SK-N-SH treated with all-trans-retinoic acid at 6 μM for 48 hours (cell line): ENCODE results near the gene ZNF431.

ENCODE experiments used
- CREB5 ChIP-seq: fragments of 250-450 bp; sonication (Bioruptor Pico); IDR thresholded peaks from 2 replicates; pipeline ENCODE4 v1.5.1; 2020; ENCODE audit warnings: low read depth, mild to moderate bottlenecking, moderate library complexity
- POU6F1 ChIP-seq: fragments of 250-450 bp; sonication (Bioruptor Pico); IDR thresholded peaks from 2 replicates; pipeline ENCODE4 v1.8.0; 2021; ENCODE audit warnings: low read depth, mild to moderate bottlenecking, moderate library complexity, borderline replicate concordance
- PPARA ChIP-seq: fragments of 250-450 bp; sonication (Bioruptor Pico); IDR thresholded peaks from 2 replicates; pipeline ENCODE4 v1.5.0; 2020; ENCODE audit warnings: mild to moderate bottlenecking, borderline replicate concordance
- RARB ChIP-seq: fragments of 250-450 bp; sonication (Bioruptor Pico); IDR thresholded peaks from 2 replicates; pipeline ENCODE4 v1.8.0; 2021; ENCODE audit warnings: mild to moderate bottlenecking, moderate library complexity
- TCF4 ChIP-seq: fragments of 250-450 bp; sonication (Bioruptor Pico); IDR thresholded peaks from 2 replicates; pipeline ENCODE4 v1.8.0; 2021; ENCODE audit warnings: mild to moderate bottlenecking, moderate library complexity, borderline replicate concordance
- TSHZ2 ChIP-seq: fragments of 250-450 bp; sonication (Bioruptor Pico); IDR thresholded peaks from 2 replicates; pipeline ENCODE4 v1.5.0; 2020; ENCODE audit warnings: mild to moderate bottlenecking, moderate library complexity
- ZFP30 ChIP-seq: fragments of 450-650 bp; formaldehyde crosslinking; IDR thresholded peaks from 2 replicates; pipeline ENCODE4 v1.5.0; 2022; ENCODE audit warnings: mild to moderate bottlenecking, moderate library complexity
- ZNF565 ChIP-seq: fragments of 450-650 bp; formaldehyde crosslinking; conservative IDR thresholded peaks from 2 replicates; pipeline ENCODE4 v1.5.0; 2020; ENCODE audit warnings: low read depth, mild to moderate bottlenecking, moderate library complexity
- ZNF70 ChIP-seq: fragments of 450-650 bp; formaldehyde crosslinking; IDR thresholded peaks from 2 replicates; pipeline ENCODE4 v1.5.0; 2020; ENCODE audit warnings: mild to moderate bottlenecking, moderate library complexity

GRCh38 chr19:21127001-21127400 lies 14.8 kb upstream of the ZNF431 start:
- no peak for TF ChIP-seq RARB
- no peak for TF ChIP-seq ZNF565 (CRISPR knock-in tag)
- no peak for TF ChIP-seq ZFP30 (CRISPR knock-in tag)
- TF ChIP-seq TCF4 (CRISPR knock-in tag), result no peak
- no peak for TF ChIP-seq POU6F1 (CRISPR knock-in tag)
- TF ChIP-seq CREB5 (CRISPR knock-in tag), result no peak
- TF ChIP-seq ZNF70 (CRISPR knock-in tag), result no peak
- no peak for TF ChIP-seq TSHZ2 (CRISPR knock-in tag)
- TF ChIP-seq PPARA (CRISPR knock-in tag), result no peak
